H4 (cell line): ENCODE measurements around the gene KCNQ1OT1. TPM values are rescaled to one million over a fixed set of nuclear protein-coding genes. Genes with fewer than 3 reads are reported as not detected.
"Not testable (repeated sequence)": the region's sequence is repeated elsewhere in the genome, so short reads cannot be mapped to it uniquely, and the experiment has no call there.

ENCODE experiments used
- DNase-seq: peaks from one replicate; pipeline ENCODE4 v3.0.0-alpha.2; 2015; ENCODE audit warnings: low spot score
- total RNA-seq: library from RNA; depleted of rRNA; stranded (reverse); fragments of >200 nt; shearing (Covaris generic); gene quantifications from 2 replicates; pipeline ENCODE4 v1.2.3, GENCODE V29; 2014

The KCNQ1OT1 gene
- total RNA-seq, 1 experiment from 2014 or later = 0.17 TPM

GRCh38 chr11:2653930-2654739 is 45.7 kb downstream of the KCNQ1OT1 start:
- DNase-seq = peak; percentile 2

GRCh38 chr11:2653198-2653551 is 46.6 kb downstream of the KCNQ1OT1 start:
- DNase-seq = no peak

- no peak for DNase-seq
Measured at GRCh38 chr11:2652333-2653197, 47.2 kb downstream of the KCNQ1OT1 start.

GRCh38 chr11:2651826-2652271 is 47.9 kb downstream of the KCNQ1OT1 start:
- DNase-seq = no peak

GRCh38 chr11:2651054-2651617 is 48.7 kb downstream of the KCNQ1OT1 start:
- no peak for DNase-seq

- DNase-seq = no peak
Measured at GRCh38 chr11:2650343-2650867, 49.4 kb downstream of the KCNQ1OT1 start.

GRCh38 chr11:2649848-2650247 is 49.9 kb downstream of the KCNQ1OT1 start:
- no peak for DNase-seq

GRCh38 chr11:2649400-2649799 is 50.4 kb downstream of the KCNQ1OT1 start:
- no peak for DNase-seq

GRCh38 chr11:2647953-2648352 is 51.8 kb downstream of the KCNQ1OT1 start:
- DNase-seq = no peak

GRCh38 chr11:2647167-2647566 is 52.6 kb downstream of the KCNQ1OT1 start:
- no peak for DNase-seq

GRCh38 chr11:2645779-2646118 is 54.0 kb downstream of the KCNQ1OT1 start:
- no peak for DNase-seq

GRCh38 chr11:2644844-2645778 is 54.7 kb downstream of the KCNQ1OT1 start:
- no peak for DNase-seq

GRCh38 chr11:2643746-2644145 is 56.0 kb downstream of the KCNQ1OT1 start:
- no peak for DNase-seq

GRCh38 chr11:2641623-2642022 is 58.2 kb downstream of the KCNQ1OT1 start:
- no peak for DNase-seq

- DNase-seq = not testable (repeated sequence)
Measured at GRCh38 chr11:2639763-2640162, 60.0 kb downstream of the KCNQ1OT1 start.

- DNase-seq = no peak
Measured at GRCh38 chr11:2631161-2631560, 68.6 kb downstream of the KCNQ1OT1 start.

GRCh38 chr11:2630679-2631078 is 69.1 kb downstream of the KCNQ1OT1 start:
- DNase-seq = no peak

- DNase-seq = peak; percentile 25
Measured at GRCh38 chr11:2625183-2625582, 74.6 kb downstream of the KCNQ1OT1 start.

- DNase-seq = no peak
Measured at GRCh38 chr11:2621894-2622293, 77.9 kb downstream of the KCNQ1OT1 start.

- DNase-seq = no peak
Measured at GRCh38 chr11:2612884-2613571, 86.8 kb downstream of the KCNQ1OT1 start.

GRCh38 chr11:2609345-2609744 is 90.4 kb downstream of the KCNQ1OT1 start:
- no peak for DNase-seq
